NCI-H446 treated with DMSO at 0.1 percent for 48 hours (cell line): ENCODE results near the gene PRR12.

ENCODE experiments used
- DNase-seq: peaks from one replicate; lab custom pipeline; 2025; lab: John Stamatoyannopoulos, UW

Gene PRR12

DNA sequence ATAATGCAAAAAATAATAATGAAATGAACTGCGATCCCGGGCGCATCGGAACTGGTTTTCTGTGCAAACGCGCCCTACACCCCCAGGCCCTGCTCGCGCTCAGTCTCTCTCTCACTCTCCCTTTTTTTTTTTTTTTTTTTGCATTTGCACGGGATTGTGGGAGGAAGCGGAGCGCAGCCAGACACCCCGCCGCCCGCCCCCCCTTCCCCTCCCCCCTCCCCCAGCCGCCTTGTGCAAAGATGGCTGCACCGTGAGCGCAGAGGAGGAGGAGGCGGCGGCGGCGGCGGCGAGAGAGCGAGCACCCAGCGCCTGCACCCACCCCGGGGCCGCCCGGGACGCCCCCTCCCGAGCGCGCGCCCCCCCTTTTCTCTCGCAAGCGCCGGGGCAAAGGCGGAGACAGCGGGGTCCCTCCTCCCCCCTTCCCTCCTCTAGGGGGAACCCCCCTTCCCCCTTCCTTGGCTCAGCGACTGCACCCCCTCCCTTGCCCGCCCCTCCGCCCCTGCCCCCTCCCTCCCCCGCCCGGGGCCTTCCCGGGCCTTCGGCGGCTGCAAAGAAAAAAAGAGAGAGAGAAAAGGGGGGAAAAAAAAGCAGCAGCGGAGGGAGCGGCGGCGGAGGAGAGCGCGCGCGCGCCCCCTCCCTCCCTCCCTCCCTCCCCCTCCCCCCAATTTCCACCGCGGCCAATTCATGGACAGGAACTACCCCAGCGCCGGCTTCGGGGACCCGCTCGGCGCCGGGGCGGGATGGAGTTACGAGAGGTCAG is at the start of gene PRR12:
TSS of gene PRR12 (plus strand) at position 212 of the 760 bp plus-strand sequence. CDS start at position 685, 473 bp downstream.
- DNase-seq, result peak; percentile 62

DNA sequence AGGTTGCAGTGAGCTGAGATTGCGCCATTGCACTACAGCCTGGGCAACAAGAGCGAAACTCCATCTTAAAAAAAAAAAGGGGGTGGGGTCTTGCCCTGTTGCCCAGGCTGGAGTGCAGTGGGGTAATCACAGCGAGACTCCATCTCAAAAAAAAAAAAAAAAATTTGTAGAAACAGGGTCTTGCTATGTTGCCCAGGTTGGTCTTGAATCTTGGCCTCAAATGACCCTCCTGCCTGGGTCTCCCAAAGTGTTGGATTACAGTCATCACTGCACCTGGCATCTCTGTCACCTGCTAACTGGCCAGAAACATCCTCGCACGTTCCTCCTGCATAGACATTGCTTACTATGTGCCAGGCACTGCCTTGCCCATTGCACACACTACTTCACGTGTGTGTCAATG is 49.1 kb upstream of the PRR12 start:
- no peak for DNase-seq

DNA sequence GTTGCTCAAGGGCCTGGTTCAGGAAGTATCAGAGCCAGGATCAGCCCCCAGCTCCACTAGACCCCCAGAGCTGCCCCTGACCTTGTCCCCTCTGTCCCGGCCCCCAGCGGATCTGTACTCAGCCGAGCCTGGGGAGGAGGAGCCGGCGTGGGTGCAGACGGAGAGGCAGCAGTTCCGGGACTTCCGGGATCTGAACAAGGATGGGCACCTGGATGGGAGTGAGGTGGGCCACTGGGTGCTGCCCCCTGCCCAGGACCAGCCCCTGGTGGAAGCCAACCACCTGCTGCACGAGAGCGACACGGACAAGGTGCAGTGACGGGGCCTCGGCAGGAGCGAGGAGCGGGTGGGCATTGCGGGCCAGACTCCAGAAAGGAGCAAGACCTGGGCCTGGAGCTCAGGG is 48.5 kb upstream of the PRR12 start:
- no peak for DNase-seq

- DNase-seq, result no peak
Measured at GRCh38 chr19:49543032-49543431, 48.0 kb upstream of the PRR12 start.

DNA sequence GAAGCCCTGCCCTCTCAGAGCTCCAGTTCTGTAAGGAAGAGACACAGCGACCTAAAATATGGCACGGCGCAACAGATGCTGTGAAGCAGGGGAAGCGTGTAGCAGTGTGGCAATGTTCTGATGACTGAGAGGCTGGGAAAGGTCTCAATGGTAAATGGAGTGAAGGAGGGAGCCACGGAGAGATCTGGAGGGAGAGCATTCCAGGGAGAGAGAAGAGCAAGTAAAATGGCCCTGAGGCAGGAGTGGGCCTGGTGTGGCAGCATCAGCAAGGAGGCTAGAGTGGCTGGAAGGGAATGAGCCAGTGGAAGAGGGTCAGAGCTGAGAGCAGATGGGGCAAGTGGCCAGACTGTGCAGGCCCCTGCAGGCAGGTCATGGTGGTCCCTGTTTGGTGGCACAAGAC is 46.8 kb upstream of the PRR12 start:
- DNase-seq, result no peak

DNA sequence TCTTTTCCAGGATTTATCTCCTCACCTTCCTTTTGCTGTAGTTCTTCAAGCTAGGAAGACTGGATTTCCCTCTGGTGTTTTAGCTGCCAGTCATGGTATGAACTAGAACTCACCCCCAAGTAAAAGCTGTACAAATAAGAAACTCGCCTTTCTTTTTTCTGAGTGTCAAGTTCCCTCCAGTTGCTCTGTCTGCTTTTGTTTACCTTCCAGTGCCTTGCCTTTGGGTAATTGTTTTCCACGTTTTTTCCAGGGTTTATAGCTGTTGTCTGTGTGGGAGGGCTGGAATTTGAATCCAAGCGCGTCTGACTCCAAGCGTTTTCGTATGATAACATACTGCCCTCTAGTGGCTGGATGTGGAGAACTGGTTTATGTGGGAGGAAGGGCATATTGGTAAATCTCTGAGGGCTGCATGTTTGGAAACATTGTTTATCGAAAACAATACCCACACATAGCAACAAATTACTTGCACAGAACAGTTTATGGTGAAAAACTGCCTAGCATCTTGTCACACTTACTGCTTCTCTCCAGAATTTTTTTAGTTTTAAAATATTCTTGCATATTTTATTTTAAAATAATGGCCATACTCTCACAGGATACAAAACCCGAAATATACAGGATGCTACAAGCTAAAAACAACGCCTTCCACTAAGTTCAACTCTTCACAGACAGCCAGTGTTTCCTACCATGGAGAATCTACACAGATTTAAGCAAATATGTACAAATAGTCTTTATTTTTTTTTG is 44.0 kb upstream of the PRR12 start:
- DNase-seq, result peak; percentile 54

DNA sequence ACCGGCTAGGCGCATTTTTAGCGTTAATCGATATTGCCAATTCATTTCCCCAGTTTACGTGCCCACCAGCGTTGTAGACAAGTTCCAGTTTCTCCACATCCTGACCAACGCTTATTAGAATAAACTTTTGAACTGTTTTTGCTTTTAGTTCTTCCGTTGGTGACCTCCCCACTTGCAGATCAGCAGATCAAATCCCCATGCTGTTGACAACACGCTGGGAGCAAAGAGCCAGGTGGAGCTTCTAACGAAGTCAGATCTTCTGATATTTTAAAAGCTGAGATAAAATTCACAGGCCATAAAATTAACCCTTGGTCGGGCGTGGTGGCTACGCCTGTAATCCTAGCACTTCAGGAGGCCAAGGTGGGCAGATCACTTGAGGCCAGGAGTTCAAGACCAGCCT is 41.9 kb upstream of the PRR12 start:
- no peak for DNase-seq

- no peak for DNase-seq
Measured at GRCh38 chr19:49551531-49551930, 39.5 kb upstream of the PRR12 start.

- no peak for DNase-seq
Measured at GRCh38 chr19:49552749-49553148, 38.2 kb upstream of the PRR12 start.

DNA sequence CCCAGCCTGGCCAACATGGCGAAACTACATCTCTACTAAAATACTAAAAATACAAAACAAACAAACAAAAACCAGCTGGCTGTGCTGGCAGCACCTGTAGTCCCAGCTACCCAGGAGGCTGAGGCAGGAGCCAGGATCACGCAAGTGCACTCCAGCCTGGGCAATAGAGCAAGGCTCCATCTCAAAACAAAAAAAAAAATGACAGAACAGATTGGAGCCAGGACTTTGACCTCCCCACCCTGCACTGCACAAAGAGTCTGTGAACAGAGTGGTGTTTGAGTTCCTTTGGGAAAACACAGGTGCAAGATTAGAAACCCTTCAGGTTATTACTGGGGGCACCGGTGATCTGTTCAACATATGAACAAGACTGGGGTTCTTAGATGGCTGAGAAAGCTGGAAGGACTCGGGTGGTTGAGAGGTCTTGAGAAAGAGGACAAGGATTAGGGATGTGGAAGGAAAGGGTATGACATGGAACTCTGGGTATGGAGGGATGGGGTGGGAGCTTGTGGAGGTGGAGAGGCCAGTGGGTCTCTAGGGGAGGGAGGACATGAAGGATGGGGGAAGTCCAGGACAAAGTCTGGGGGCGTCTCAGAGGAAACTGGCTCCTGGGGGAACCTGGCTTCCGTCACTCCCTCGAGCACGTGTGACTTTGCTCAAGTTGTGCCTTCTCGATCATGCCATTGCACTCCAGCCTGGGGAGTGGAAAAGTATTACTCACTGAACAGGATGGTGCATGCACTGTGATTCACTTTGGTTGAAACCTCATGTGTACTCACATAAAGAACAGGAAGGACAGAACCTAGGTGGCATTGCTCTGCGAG is 37.3 kb upstream of the PRR12 start:
- no peak for DNase-seq

GRCh38 chr19:49554701-49555181 is 36.2 kb upstream of the PRR12 start:
- no peak for DNase-seq

- DNase-seq, result no peak
Measured at GRCh38 chr19:49555600-49556411, 35.2 kb upstream of the PRR12 start.

DNA sequence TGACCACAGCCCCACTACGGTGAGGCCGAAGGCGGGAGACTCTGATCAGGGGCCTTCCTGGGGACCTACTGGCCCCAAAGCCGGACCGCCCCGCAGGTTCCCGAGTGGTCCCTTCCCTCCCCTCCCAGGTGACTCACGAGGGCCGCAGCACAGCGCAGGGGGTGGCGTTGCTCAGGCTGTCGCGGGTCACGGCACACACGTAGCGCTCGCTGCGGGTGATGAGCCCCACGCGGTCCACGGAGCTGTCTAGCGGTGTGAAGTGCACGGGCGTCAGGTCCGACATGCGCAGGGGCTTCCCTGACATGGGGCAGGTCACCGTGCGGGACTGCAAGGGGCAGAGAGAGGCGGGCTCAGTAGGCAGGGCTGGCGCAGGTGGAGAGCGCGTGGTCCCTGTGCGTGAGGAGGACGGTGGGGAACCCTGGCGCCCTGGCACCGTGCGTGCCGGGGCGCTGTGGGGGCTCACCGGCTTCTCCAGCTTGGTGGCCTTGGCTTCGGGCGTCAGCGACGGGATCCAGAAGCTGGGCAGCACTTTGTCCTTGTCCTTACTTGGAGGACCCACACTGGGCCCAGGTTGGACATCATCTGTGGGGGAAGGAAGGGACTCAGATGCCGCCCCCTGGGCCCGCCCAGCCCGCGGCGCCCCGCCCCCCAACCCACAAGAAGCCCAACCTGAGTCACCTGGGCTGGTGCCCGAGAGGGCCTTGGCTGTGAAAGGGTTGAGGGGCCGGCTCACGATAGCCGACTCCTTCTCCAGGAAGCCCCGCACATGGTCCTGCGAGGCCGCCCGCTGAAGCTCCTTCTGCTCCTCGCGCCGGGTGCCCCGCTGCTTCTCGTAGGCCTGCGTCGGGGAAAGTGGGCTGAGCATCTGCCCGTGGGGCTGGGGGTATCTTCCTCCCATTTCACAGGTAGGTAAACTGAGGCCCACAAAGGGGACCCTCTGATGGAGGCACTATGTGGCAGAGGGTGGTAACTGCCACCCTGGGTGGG is 34.3 kb upstream of the PRR12 start:
- no peak for DNase-seq

DNA sequence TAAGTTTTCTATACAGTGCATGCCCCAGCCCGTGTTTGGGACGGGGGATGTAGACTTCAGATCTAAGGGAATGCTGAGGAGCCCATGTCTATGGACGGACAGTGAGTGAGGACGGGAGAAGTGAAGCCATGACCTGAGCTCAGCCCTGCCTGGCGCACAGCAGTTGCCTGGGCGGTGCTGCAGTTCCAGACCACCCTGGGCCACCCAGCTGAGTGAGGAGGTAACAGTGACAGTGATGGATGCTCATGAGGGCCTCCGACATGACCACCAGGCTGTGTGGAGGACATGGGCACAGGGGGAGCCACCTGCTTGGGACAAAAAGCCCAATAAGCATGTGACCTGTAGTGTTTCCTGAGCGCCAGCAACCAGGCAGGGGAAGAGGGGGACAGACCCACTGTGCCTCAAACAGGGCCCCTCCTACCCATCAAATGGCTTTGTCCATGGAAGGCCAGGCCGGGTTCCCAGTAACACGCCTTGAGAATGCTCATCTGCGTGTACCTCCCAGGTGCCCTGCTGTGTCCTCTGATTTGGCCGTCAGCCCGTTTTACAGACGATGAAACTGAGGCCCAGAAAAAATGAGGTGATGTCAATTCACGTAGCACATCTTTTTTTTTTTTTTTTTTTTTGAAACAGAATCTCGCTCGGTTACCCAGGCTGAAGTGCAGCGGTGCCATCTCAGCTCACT is 33.2 kb upstream of the PRR12 start:
- DNase-seq, result no peak

GRCh38 chr19:49558591-49558990 is 32.4 kb upstream of the PRR12 start:
- no peak for DNase-seq

GRCh38 chr19:49559443-49559842 is 31.5 kb upstream of the PRR12 start:
- no peak for DNase-seq

DNA sequence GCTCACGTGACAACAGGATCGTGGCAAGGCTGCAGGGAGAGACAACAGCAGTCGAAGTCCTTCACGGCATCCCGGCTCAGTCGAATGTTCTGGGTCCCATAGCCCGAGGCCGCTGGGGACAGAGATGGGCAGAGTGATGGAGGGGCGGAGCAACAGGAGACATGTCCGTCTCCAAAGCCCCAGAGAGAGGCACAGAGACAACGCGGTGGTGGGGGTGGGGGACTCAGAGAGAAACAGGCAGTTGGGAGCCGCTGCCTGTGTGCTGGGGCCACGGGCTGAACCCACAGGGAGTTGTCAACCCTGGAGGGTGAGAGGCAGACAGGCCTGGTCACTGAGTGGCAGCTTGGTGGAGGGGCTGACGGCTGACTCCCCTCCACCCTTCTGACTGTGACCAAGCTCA is 31.1 kb upstream of the PRR12 start:
- DNase-seq, result no peak

DNA sequence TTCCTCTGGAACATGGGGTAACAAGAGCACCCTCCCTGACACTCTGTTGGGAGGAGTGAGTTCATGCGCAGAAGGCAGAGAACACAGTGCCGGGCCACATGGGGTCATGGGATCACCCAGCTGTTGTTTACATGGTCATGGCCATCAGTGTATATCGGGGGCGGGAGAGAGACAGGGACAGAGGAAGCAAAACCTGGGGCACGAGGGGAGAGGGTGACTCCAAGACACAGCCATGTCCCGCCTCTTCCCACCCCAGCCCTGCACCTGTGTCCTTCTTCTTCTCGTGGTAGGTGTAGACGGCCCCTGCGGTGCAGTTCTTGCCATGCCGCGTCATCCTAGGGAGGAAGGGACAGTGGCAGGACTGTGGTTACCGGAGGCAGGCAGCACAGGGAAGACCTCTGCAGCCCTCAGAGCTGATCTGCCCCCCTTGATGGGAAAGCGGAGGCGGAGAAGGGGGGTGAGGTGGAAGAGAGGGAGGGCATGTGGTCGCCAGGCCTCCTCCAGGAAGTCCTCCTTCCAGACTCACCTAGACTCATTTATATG is 30.6 kb upstream of the PRR12 start:
- DNase-seq, result no peak

GRCh38 chr19:49564616-49565045 is 26.4 kb upstream of the PRR12 start:
- no peak for DNase-seq
